ENCODE data around the gene SLC8B1.

The SLC8B1 gene

GRCh38 chr12:113322343-113322742 is 12.6 kb downstream of the SLC8B1 start:
- no peak for DNase-seq (ENCODE audit: low read depth)

- DNase-seq (ENCODE audit: low read depth): no peak
Observed at GRCh38 chr12:113320401-113320800, 14.5 kb downstream of the SLC8B1 start.

GRCh38 chr12:113318900-113319628 is 15.8 kb downstream of the SLC8B1 start:
- DNase-seq (ENCODE audit: low read depth): no peak

- no peak for DNase-seq (ENCODE audit: low read depth)
Observed at GRCh38 chr12:113318046-113318656, 16.8 kb downstream of the SLC8B1 start.

GRCh38 chr12:113317122-113317521 is 17.8 kb downstream of the SLC8B1 start:
- DNase-seq (ENCODE audit: low read depth): no peak

- no peak for DNase-seq (ENCODE audit: low read depth)
Observed at GRCh38 chr12:113316155-113316554, 18.8 kb downstream of the SLC8B1 start.

GRCh38 chr12:113315358-113315757 is 19.6 kb downstream of the SLC8B1 start:
- no peak for DNase-seq (ENCODE audit: low read depth)

- no peak for DNase-seq (ENCODE audit: low read depth)
Observed at GRCh38 chr12:113314121-113314529, 20.8 kb downstream of the SLC8B1 start.

GRCh38 chr12:113310489-113310888 is 24.4 kb downstream of the SLC8B1 start:
- no peak for DNase-seq (ENCODE audit: low read depth)

- DNase-seq (ENCODE audit: low read depth): no peak
Observed at GRCh38 chr12:113306382-113306781, 28.5 kb downstream of the SLC8B1 start.

GRCh38 chr12:113305281-113305856 is 29.5 kb downstream of the SLC8B1 start:
- DNase-seq (ENCODE audit: low read depth): no peak

GRCh38 chr12:113302886-113303640 is 31.8 kb downstream of the SLC8B1 start:
- no peak for DNase-seq (ENCODE audit: low read depth)

- DNase-seq (ENCODE audit: low read depth): no peak
Observed at GRCh38 chr12:113302466-113302865, 32.4 kb downstream of the SLC8B1 start.

GRCh38 chr12:113301811-113302210 is 33.1 kb downstream of the SLC8B1 start:
- DNase-seq (ENCODE audit: low read depth): no peak

GRCh38 chr12:113299619-113300237 is 35.2 kb downstream of the SLC8B1 start:
- no peak for DNase-seq (ENCODE audit: low read depth)

GRCh38 chr12:113298861-113299545 is 35.9 kb downstream of the SLC8B1 start:
- no peak for DNase-seq (ENCODE audit: low read depth)

GRCh38 chr12:113298472-113298817 is 36.5 kb downstream of the SLC8B1 start:
- DNase-seq (ENCODE audit: low read depth): no peak

- DNase-seq (ENCODE audit: low read depth): no peak
Observed at GRCh38 chr12:113297621-113298471, 37.1 kb downstream of the SLC8B1 start.

- DNase-seq (ENCODE audit: low read depth): no peak
Observed at GRCh38 chr12:113297214-113297587, 37.7 kb downstream of the SLC8B1 start.

- no peak for DNase-seq (ENCODE audit: low read depth)
Observed at GRCh38 chr12:113296557-113297213, 38.2 kb downstream of the SLC8B1 start.

All from activated T-cell treated with anti-CD3 and anti-CD28 coated beads for 1 hour (primary cell).